K562 (cell line): Measurements from ENCODE around the gene TKTL1. TPM values are rescaled to one million over a fixed set of nuclear protein-coding genes. Genes with fewer than 3 reads are reported as not detected.

Source experiments
- BRD4 ChIP-seq: fragments of 200-600 bp; sonication (generic); IDR thresholded peaks from 2 replicates; pipeline ENCODE4 v1.6.1; 2017; ENCODE audit warnings: inconsistent platforms
- CAMTA2 ChIP-seq: fragments of 250-450 bp; sonication (Bioruptor Pico); conservative IDR thresholded peaks from 2 replicates; pipeline ENCODE4 v1.5.1; 2022
- NEUROD1 ChIP-seq: fragments of 150-350 bp; IDR thresholded peaks from 2 replicates; pipeline ENCODE4 v1.6.1; 2014; ENCODE audit warnings: borderline replicate concordance, low read length, low read depth; ENCODE audit not compliant: partially characterized antibody
- RFX7 ChIP-seq: fragments of 250-450 bp; sonication (Bioruptor Pico); IDR thresholded peaks from 2 replicates; pipeline ENCODE4 v1.5.1; 2021; ENCODE audit warnings: mild to moderate bottlenecking
- ZNF324 ChIP-seq: fragments of 250-450 bp; sonication (Bioruptor Pico); IDR thresholded peaks from 2 replicates; pipeline ENCODE4 v1.4.0; 2020; ENCODE audit warnings: mild to moderate bottlenecking
- ZNF398 ChIP-seq: fragments of 250-450 bp; sonication (Bioruptor Pico); IDR thresholded peaks from 2 replicates; pipeline ENCODE4 v1.8.0; 2021; ENCODE audit warnings: moderate library complexity, mild to moderate bottlenecking, inconsistent platforms
- ZNF586 ChIP-seq: fragments of 450-650 bp; formaldehyde crosslinking; conservative IDR thresholded peaks from 2 replicates; pipeline ENCODE4 v1.4.0; 2020; ENCODE audit warnings: mild to moderate bottlenecking, moderate library complexity
- ZNF609 ChIP-seq: sonication (generic); formaldehyde crosslinking; IDR thresholded peaks from 2 replicates; pipeline ENCODE4 v1.8.1; 2023; ENCODE audit warnings: missing genetic modification reagents, mild to moderate bottlenecking, borderline replicate concordance
- ZSCAN29 ChIP-seq: fragments of 450-650 bp; IDR thresholded peaks from 2 replicates; pipeline ENCODE4 v1.6.1; 2017
- polyA plus RNA-seq, 8 experiments: library from polyadenylated mRNA; depleted of rRNA in 4 of 8; stranded (reverse) in 5 of 8; unstranded in 3 of 8; fragments of >200 nt; fragmentation: Nextera tagmentation in 2 of 8; fragmentation: Illumina TruSeq in 1 of 8; extraction: Ambion mirVana in 2 of 8; extraction: Trizol in 1 of 8; gene quantifications; 2 replicates each; pipeline versions ENCODE4 v1.2.1 to v1.2.3, GENCODE V29; 2011 to 2014; ENCODE audit warnings: inconsistent platforms in 1 of 8, missing spikeins in 1 of 8
- total RNA-seq, 7 experiments: library from RNA; depleted of rRNA in 6 of 7; stranded (reverse); fragments of >200 nt in 6 of 7; fragmentation: Illumina TruSeq in 2 of 7; extraction: Trizol in 2 of 7; gene quantifications; 2 replicates each; pipeline versions ENCODE4 v1.2.1 to v1.2.3, GENCODE V29; 2011 to 2021; ENCODE audit warnings: low replicate concordance in 1 of 7
- TF ChIP-seq, protein P1 (sequence below): IDR thresholded peaks from 2 replicates; pipeline ENCODE4 v1.6.1; 2016; ENCODE audit warnings: missing genetic modification characterization, missing compliant biosample characterization
- TF ChIP-seq, protein P2 (sequence below): fragments of 450-650 bp; IDR thresholded peaks from 2 replicates; pipeline ENCODE4 v1.6.1; 2017; ENCODE audit warnings: antibody characterized with exemption, mild to moderate bottlenecking
- TF ChIP-seq, protein P3 (sequence below), 2 experiments: fragments of 450-650 bp; IDR thresholded peaks; 2 replicates each; pipeline ENCODE4 v1.6.1; 2016

TKTL1 gene
- total and polyA plus RNA-seq, 9 of the 15 experiments (the other 6 are each of a cell fraction or from before 2014, with no cell fraction given) = 0.18 to 0.71 (median 0.38) TPM

DNA sequence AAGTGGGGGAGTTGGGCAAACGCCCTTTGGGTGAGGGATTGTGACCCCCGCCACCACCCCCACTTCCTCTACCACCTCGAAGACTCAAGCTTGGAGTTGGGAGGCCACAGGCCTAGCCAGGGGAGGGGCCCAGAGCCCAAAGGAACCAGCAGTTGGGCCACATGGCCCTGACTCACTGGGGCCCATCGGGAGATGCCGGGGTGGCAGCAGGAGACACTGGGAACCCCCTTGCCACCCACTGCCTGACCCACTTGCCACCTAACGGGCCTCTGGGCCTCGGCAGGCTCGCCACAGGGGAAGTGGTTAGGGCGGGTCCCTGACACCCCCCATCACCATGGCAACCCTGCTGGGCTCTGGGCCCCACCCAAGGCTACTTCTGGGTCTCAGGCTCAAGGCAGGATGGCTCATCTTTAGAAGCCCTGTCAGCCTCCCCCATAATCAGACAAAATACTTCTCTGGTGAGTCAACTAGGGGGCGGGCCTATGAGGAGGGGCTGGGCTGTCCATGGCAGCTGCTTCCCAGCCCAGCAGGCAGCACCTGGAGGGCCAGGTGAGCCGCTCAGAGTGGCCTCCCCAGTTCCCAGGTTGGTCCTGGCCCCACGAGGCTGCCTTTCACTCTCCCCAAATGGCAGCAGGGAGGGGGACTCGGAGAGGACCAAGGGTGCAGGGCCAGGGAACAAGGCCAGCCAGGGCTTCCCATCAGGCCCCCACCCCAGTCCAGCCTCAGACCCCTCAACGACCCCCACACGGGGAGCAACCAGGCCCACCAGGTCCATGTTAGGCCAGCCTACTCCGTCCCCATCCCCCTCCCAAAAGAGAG, 73.2 kb downstream of the TKTL1 start (continued):
- no peak for TF ChIP-seq ZNF609 (CRISPR knock-in tag)
- TF ChIP-seq, protein P1, sequence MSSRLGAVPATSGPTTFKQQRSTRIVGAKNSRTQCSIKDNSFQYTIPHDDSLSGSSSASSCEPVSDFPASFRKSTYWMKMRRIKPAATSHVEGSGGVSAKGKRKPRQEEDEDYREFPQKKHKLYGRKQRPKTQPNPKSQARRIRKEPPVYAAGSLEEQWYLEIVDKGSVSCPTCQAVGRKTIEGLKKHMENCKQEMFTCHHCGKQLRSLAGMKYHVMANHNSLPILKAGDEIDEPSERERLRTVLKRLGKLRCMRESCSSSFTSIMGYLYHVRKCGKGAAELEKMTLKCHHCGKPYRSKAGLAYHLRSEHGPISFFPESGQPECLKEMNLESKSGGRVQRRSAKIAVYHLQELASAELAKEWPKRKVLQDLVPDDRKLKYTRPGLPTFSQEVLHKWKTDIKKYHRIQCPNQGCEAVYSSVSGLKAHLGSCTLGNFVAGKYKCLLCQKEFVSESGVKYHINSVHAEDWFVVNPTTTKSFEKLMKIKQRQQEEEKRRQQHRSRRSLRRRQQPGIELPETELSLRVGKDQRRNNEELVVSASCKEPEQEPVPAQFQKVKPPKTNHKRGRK (tag) = no peak
- TF ChIP-seq, protein P2, sequence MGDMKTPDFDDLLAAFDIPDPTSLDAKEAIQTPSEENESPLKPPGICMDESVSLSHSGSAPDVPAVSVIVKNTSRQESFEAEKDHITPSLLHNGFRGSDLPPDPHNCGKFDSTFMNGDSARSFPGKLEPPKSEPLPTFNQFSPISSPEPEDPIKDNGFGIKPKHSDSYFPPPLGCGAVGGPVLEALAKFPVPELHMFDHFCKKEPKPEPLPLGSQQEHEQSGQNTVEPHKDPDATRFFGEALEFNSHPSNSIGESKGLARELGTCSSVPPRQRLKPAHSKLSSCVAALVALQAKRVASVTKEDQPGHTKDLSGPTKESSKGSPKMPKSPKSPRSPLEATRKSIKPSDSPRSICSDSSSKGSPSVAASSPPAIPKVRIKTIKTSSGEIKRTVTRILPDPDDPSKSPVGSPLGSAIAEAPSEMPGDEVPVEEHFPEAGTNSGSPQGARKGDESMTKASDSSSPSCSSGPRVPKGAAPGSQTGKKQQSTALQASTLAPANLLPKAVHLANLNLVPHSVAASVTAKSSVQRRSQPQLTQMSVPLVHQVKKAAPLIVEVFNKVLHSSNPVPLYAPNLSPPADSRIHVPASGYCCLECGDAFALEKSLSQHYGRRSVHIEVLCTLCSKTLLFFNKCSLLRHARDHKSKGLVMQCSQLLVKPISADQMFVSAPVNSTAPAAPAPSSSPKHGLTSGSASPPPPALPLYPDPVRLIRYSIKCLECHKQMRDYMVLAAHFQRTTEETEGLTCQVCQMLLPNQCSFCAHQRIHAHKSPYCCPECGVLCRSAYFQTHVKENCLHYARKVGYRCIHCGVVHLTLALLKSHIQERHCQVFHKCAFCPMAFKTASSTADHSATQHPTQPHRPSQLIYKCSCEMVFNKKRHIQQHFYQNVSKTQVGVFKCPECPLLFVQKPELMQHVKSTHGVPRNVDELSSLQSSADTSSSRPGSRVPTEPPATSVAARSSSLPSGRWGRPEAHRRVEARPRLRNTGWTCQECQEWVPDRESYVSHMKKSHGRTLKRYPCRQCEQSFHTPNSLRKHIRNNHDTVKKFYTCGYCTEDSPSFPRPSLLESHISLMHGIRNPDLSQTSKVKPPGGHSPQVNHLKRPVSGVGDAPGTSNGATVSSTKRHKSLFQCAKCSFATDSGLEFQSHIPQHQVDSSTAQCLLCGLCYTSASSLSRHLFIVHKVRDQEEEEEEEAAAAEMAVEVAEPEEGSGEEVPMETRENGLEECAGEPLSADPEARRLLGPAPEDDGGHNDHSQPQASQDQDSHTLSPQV = peak; percentile 65; the same call in 1 of the 2 replicates
- TF ChIP-seq ZNF398 (CRISPR knock-in tag) = no peak
- no peak for TF ChIP-seq ZSCAN29
- TF ChIP-seq NEUROD1 = peak; percentile 23
- TF ChIP-seq RFX7 (CRISPR knock-in tag) = no peak
- TF ChIP-seq, protein P3, sequence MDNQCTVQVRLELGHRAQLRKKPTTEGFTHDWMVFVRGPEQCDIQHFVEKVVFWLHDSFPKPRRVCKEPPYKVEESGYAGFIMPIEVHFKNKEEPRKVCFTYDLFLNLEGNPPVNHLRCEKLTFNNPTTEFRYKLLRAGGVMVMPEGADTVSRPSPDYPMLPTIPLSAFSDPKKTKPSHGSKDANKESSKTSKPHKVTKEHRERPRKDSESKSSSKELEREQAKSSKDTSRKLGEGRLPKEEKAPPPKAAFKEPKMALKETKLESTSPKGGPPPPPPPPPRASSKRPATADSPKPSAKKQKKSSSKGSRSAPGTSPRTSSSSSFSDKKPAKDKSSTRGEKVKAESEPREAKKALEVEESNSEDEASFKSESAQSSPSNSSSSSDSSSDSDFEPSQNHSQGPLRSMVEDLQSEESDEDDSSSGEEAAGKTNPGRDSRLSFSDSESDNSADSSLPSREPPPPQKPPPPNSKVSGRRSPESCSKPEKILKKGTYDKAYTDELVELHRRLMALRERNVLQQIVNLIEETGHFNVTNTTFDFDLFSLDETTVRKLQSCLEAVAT (IDR thresholded peaks at IDR 0.05) = peak in 1 of 2 experiments; percentile 19; a peak in 1 of 4 replicates
- no peak for TF ChIP-seq BRD4
- TF ChIP-seq ZNF324 (CRISPR knock-in tag) = no peak
- no peak for TF ChIP-seq ZNF586 (CRISPR knock-in tag)
- TF ChIP-seq CAMTA2 (CRISPR knock-in tag) = no peak
